Embryonic facial prominence (tissue), 1 donor: ENCODE data around the gene LRIG1.
A peak's percentile ranks its signal among the peaks of the same experiment; 100 is the strongest.

Source experiments
- DNase-seq: peaks from one replicate; pipeline ENCODE4 v3.0.0-alpha.2; 2016; ENCODE audit errors: extremely low spot score

LRIG1 gene

GRCh38 chr3:66443118-66443803 is 57.6 kb downstream of the LRIG1 start:
- DNase-seq, result no peak

- DNase-seq, result peak; percentile 36
Observed at GRCh38 chr3:66442254-66443117, 58.3 kb downstream of the LRIG1 start.

GRCh38 chr3:66441692-66442091 is 59.1 kb downstream of the LRIG1 start:
- DNase-seq, result no peak

GRCh38 chr3:66441129-66441528 is 59.7 kb downstream of the LRIG1 start:
- DNase-seq, result no peak

- DNase-seq, result no peak
Observed at GRCh38 chr3:66439666-66440344, 61.0 kb downstream of the LRIG1 start.

GRCh38 chr3:66438046-66438445 is 62.8 kb downstream of the LRIG1 start:
- no peak for DNase-seq

- DNase-seq, result no peak
Observed at GRCh38 chr3:66437341-66437929, 63.4 kb downstream of the LRIG1 start.

GRCh38 chr3:66435989-66436388 is 64.8 kb downstream of the LRIG1 start:
- no peak for DNase-seq

GRCh38 chr3:66434726-66435125 is 66.1 kb downstream of the LRIG1 start:
- no peak for DNase-seq

GRCh38 chr3:66433522-66433782 is 67.4 kb downstream of the LRIG1 start:
- no peak for DNase-seq

- DNase-seq, result no peak
Observed at GRCh38 chr3:66432767-66433521, 67.9 kb downstream of the LRIG1 start.

GRCh38 chr3:66432041-66432766 is 68.6 kb downstream of the LRIG1 start:
- DNase-seq, result no peak

- no peak for DNase-seq
Observed at GRCh38 chr3:66431494-66431893, 69.3 kb downstream of the LRIG1 start.

- no peak for DNase-seq
Observed at GRCh38 chr3:66430876-66431275, 69.9 kb downstream of the LRIG1 start.

GRCh38 chr3:66428733-66429132 is 72.1 kb downstream of the LRIG1 start:
- no peak for DNase-seq

- DNase-seq, result no peak
Observed at GRCh38 chr3:66427951-66428474, 72.8 kb downstream of the LRIG1 start.

- no peak for DNase-seq
Observed at GRCh38 chr3:66427352-66427751, 73.5 kb downstream of the LRIG1 start.

- no peak for DNase-seq
Observed at GRCh38 chr3:66426135-66426534, 74.7 kb downstream of the LRIG1 start.

GRCh38 chr3:66425576-66426114 is 75.2 kb downstream of the LRIG1 start:
- DNase-seq, result no peak

GRCh38 chr3:66425032-66425431 is 75.8 kb downstream of the LRIG1 start:
- no peak for DNase-seq

- DNase-seq, result no peak
Observed at GRCh38 chr3:66423791-66424190, 77.0 kb downstream of the LRIG1 start.
